Psoas muscle (tissue), 8 donors: ENCODE measurements around the gene TRIM40. TPM values are rescaled to one million over a fixed set of nuclear protein-coding genes. Genes with fewer than 3 reads are reported as not detected.

Source experiments
- ATAC-seq, 4 donors: fragments of 200-7000 bp; cut with Tn5 transposase; one replicate each; pipeline ENCODE4 v1.9.1; 2020; ENCODE audit warnings: moderate library complexity in 3 of 4, mild to moderate bottlenecking in 2 of 4
- DNase-seq, 2 donors: peaks; one replicate each; pipeline ENCODE4 v3.0.0-alpha.2; 2020
- H3K27ac ChIP-seq: fragments of 200-600 bp; one replicate; pipeline ENCODE4 v1.8.0; 2022
- H3K27me3 ChIP-seq, 3 donors: fragments of 200-600 bp in 1 of 3; one replicate each; pipeline versions ENCODE4 v1.6.1 to v1.8.0; 2013 to 2022; ENCODE audit warnings: low read length in 2 of 3, mild to moderate bottlenecking in 2 of 3, moderate library complexity in 1 of 3; ENCODE audit not compliant: insufficient read depth in 3 of 3
- H3K36me3 ChIP-seq, 2 donors: fragments of 200-600 bp in 1 of 2; one replicate each; pipeline versions ENCODE4 v1.6.1 to v1.8.0; 2013 to 2022; ENCODE audit warnings: low read depth in 1 of 2, mild to moderate bottlenecking in 1 of 2, moderate library complexity in 1 of 2; ENCODE audit not compliant: insufficient read depth in 1 of 2
- H3K4me1 ChIP-seq: fragments of 200-600 bp; one replicate; pipeline ENCODE4 v1.8.0; 2022
- H3K4me3 ChIP-seq: fragments of 200-600 bp; one replicate; pipeline ENCODE4 v1.8.0; 2022; ENCODE audit warnings: mild to moderate bottlenecking
- H3K9me3 ChIP-seq: fragments of 200-600 bp; one replicate; pipeline ENCODE4 v1.8.0; 2022
- CTCF ChIP-seq: fragments of 200-600 bp; IDR thresholded peaks from one replicate; pipeline ENCODE4 v1.8.0; 2022; ENCODE audit warnings: antibody characterized with exemption
- WGBS, 3 donors: extraction: QIAGEN DNeasy Blood & Tissue Kit; methylation state at CpG; one replicate each; pipeline versions ENCODE4 v1.1.6 to v1.1.7; 2013; 5-methylcytosine and 5-hydroxymethylcytosine counted together
- intact Hi-C, 2 donors: fragments of 100-400 bp; cut with DNase I; formaldehyde crosslinking; loops; one replicate each; pipeline versions ENCODE4 v1.11.0 to v1.14.2; 2022
- polyA plus RNA-seq, 3 donors: library from polyadenylated mRNA; stranded (reverse); fragments of 200-250 nt; gene quantifications; one replicate each; pipeline ENCODE4 v1.2.3, GENCODE V29; 2013
- total RNA-seq, 4 donors: library from RNA; stranded (reverse); fragmentation: NEBNext Ultra II Directional in 2 of 4; extraction: Animal tissue kit (Norgen Biotek cat#: 25700) in 2 of 4; gene quantifications; one replicate each; pipeline versions ENCODE4 v1.2.1 to v1.2.4, GENCODE V29; 2021 to 2023
- donor health status: healthy with polysubstance abuse.
- donor health status: DM: no; HTN: no; CAD: no; lungs with moderate emphysema.
- donor health status: Bipolar disorder and iron deficiency.
- donor health status: healthy.
- donor health status: DM: yes; HTN: yes; CAD: no.
- donor health status: DM: no; HTN: no; CAD: no.
- donor health status: DM: no; HTN: no; CAD: no.
- donor health status: DM: yes; HTN: yes; CAD: no.

TRIM40 gene
- total and polyA plus RNA-seq, 7 donors: 0.03 TPM; not detected in 6

- DNase-seq: no peak
- no peak overlapping the region for H3K27ac ChIP-seq
- H3K4me1 ChIP-seq: no peaks in the 10 kb centered on the region
- H3K36me3 ChIP-seq: no peaks in the 10 kb centered on the region
- ATAC-seq: no peak
- no peak for TF ChIP-seq CTCF
- H3K27me3 ChIP-seq: peaks cover 0 to 16% (median 6%) of the 10 kb centered on the region in 3 donors
- no peak overlapping the region for H3K4me3 ChIP-seq
- WGBS, 3 donors: 47 to 56% (median 48%) methylated on average over 10 of the region's 10 CpGs
- no peaks in the 10 kb centered on the region for H3K9me3 ChIP-seq
- intact Hi-C loops: no loop called here
These were observed 14.9 kb downstream of the TRIM40 start for GRCh38 chr6:30150671-30151395.

GRCh38 chr6:30151580-30151979 lies 15.6 kb downstream of the TRIM40 start:
- ATAC-seq (no peak), DNase-seq (no peak)
- WGBS, 3 donors: 57 to 76% (median 63%) methylated on average over 3 of the region's 3 CpGs
- Histone ChIP-seq H3K27me3 (peaks cover 0 to 15% (median 6%) of the 10 kb centered on the region in 3 donors), H3K9me3 (no peaks in the 10 kb centered on the region), H3K4me3 (no peak overlapping the region), H3K27ac (no peak overlapping the region), H3K4me1 (no peaks in the 10 kb centered on the region), H3K36me3 (no peaks in the 10 kb centered on the region)
- intact Hi-C loops: no loop called here
- TF ChIP-seq CTCF: no peak

GRCh38 chr6:30152016-30152673 lies 16.2 kb downstream of the TRIM40 start:
- TF ChIP-seq CTCF: no peak
- intact Hi-C loops: no loop called here
- ATAC-seq: no peak
- Histone ChIP-seq H3K27me3 (peaks cover 0 to 10% (median 2%) of the 10 kb centered on the region in 3 donors), H3K36me3 (no peaks in the 10 kb centered on the region), H3K27ac (no peak overlapping the region), H3K9me3 (no peaks in the 10 kb centered on the region), H3K4me1 (no peaks in the 10 kb centered on the region), H3K4me3 (no peak overlapping the region)
- 65 to 71% (median 67%) methylated on average over 4 of the region's 4 CpGs for WGBS, 3 donors
- DNase-seq: no peak

GRCh38 chr6:30152910-30153610 lies 17.1 kb downstream of the TRIM40 start:
- Histone ChIP-seq H3K4me1 (no peaks in the 10 kb centered on the region), H3K4me3 (no peak overlapping the region), H3K36me3 (no peaks in the 10 kb centered on the region), H3K27me3 (peaks cover 0 to 2% (median under 1%) of the 10 kb centered on the region in 3 donors), H3K27ac (no peak overlapping the region), H3K9me3 (no peaks in the 10 kb centered on the region)
- DNase-seq (no peak), ATAC-seq (no peak)
- 66 to 90% (median 78%) methylated on average over 3 of the region's 3 CpGs for WGBS, 3 donors
- intact Hi-C loops: no loop called here
- TF ChIP-seq CTCF: no peak
